HCT116 (cell line): ENCODE data around the gene SLC2A1. TPM values are rescaled to one million over a fixed set of nuclear protein-coding genes. Genes with fewer than 3 reads are reported as not detected.

Source experiments
- ATAC-seq: fragments of 200-7000 bp; cut with Tn5 transposase; 2 replicates; pipeline ENCODE4 v1.9.1; 2020; ENCODE audit warnings: mild to moderate bottlenecking, moderate library complexity
- Bru-seq: library from RNA; stranded (reverse); fragments of 400-500 nt; gene quantifications from one replicate; lab custom pipeline; 2021; lab: Mats Ljungman, UMichigan
- BruChase-seq, 2 experiments: library from RNA; stranded (reverse); fragments of 400-500 nt; gene quantifications; one replicate each; lab custom pipeline; 2021; lab: Mats Ljungman, UMichigan
- BruUV-seq: library from RNA; stranded (reverse); fragments of 400-500 nt; replicated peaks from 2 replicates; lab custom pipeline; 2021; lab: Mats Ljungman, UMichigan
- CTCF ChIA-PET: fragments of 300-600 bp; sonication (Branson Sonifier 250); formaldehyde crosslinking; loops from one replicate; lab custom pipeline; 2021; ENCODE audit warnings: antibody characterized with exemption; lab: Charles Lee
- POLR2A ChIA-PET: fragments of 300-600, 350-600 bp; sonication (Branson Sonifier 250); formaldehyde crosslinking; loops from one replicate; lab custom pipeline; 2021; ENCODE audit warnings: antibody characterized with exemption; lab: Charles Lee
- RAD21 ChIA-PET, 2 experiments: fragments of 300-600 bp; sonication (Branson Sonifier 250); formaldehyde crosslinking; loops; one replicate each; lab custom pipeline; 2023; ENCODE audit warnings: low total read pairs in 2 of 2; ENCODE audit not compliant: uncharacterized antibody in 2 of 2, unreplicated experiment in 2 of 2, low non-redundant PET in 1 of 2; lab: Charles Lee
- DNase-seq: peaks from one replicate; pipeline ENCODE4 v3.0.0-alpha.2; 2010; ENCODE audit warnings: low read depth, low spot score
- H2AFZ ChIP-seq: fragments of 200-600 bp; shearing (Covaris generic), sonication (generic); 2 replicates; pipeline ENCODE4 v1.6.1; 2017; ENCODE audit warnings: low read depth, mixed run types, mixed read lengths, antibody characterized with exemption, low read length; ENCODE audit not compliant: poor library complexity, severe bottlenecking
- H3K27ac ChIP-seq: 2 replicates; pipeline ENCODE4 v1.5.1; 2012; ENCODE audit warnings: low read depth, low read length
- H3K27me3 ChIP-seq: fragments of 200-600 bp; sonication (generic); 2 replicates; pipeline ENCODE4 v1.6.1; 2016; ENCODE audit warnings: mixed run types, low read length, mixed read lengths; ENCODE audit not compliant: insufficient read depth
- H3K36me3 ChIP-seq, 2 experiments: fragments of 200-500 bp in 1 of 2; fragments of 200-600 bp in 1 of 2; sonication (Bioruptor generic) in 1 of 2; sonication (generic) in 1 of 2; 2 replicates each; pipeline versions ENCODE4 v1.5.1 to v1.6.1; 2014 to 2016; ENCODE audit warnings: low read length in 2 of 2, inconsistent platforms in 1 of 2, mixed read lengths in 1 of 2, mixed run types in 1 of 2; ENCODE audit not compliant: insufficient read depth in 2 of 2, control insufficient read depth in 1 of 2
- H3K4me1 ChIP-seq, 2 experiments: fragments of 200-600 bp in 1 of 2; sonication (generic) in 1 of 2; 2 replicates each; pipeline versions ENCODE4 v1.5.1 to v1.6.1; 2012 to 2017; ENCODE audit warnings: low read length in 2 of 2, inconsistent platforms in 1 of 2, mild to moderate bottlenecking in 1 of 2, mixed read lengths in 1 of 2, mixed run types in 1 of 2, moderate library complexity in 1 of 2; ENCODE audit not compliant: insufficient read depth in 2 of 2, control insufficient read depth in 1 of 2
- H3K4me2 ChIP-seq: fragments of 200-600 bp; sonication (generic); 2 replicates; pipeline ENCODE4 v1.6.1; 2017; ENCODE audit warnings: mixed run types, low read length, mixed read lengths
- H3K4me3 ChIP-seq, 2 experiments: fragments of 200-600 bp in 1 of 2; sonication (generic) in 1 of 2; replicated peaks in 1 of 2; 2 replicates each; pipeline ENCODE4 v1.5.1; 2011 to 2016; ENCODE audit warnings: low read length in 2 of 2, control low read depth in 1 of 2, low read depth in 1 of 2, mild to moderate bottlenecking in 1 of 2, mixed read lengths in 1 of 2, mixed run types in 1 of 2
- H3K79me2 ChIP-seq: fragments of 200-600 bp; sonication (generic); 2 replicates; pipeline ENCODE4 v1.6.1; 2017; ENCODE audit warnings: mild to moderate bottlenecking, mixed run types, low read length, moderate library complexity, mixed read lengths; ENCODE audit not compliant: insufficient read depth
- H3K9ac ChIP-seq: fragments of 200-600 bp; sonication (generic); 2 replicates; pipeline ENCODE4 v1.6.1; 2016; ENCODE audit warnings: low read length, mixed read lengths
- H3K9me2 ChIP-seq: fragments of 200-600 bp; sonication (generic), shearing (Covaris generic); 2 replicates; pipeline ENCODE4 v1.6.1; 2017; ENCODE audit warnings: mixed run types, mild to moderate bottlenecking, moderate library complexity; ENCODE audit not compliant: insufficient read depth
- H3K9me3 ChIP-seq, 2 experiments: fragments of 200-500 bp in 1 of 2; fragments of 200-600 bp in 1 of 2; sonication (Bioruptor generic) in 1 of 2; sonication (generic) in 1 of 2; 2 replicates each; pipeline ENCODE4 v1.6.1; 2014 to 2017; ENCODE audit warnings: low read length in 2 of 2, mixed read lengths in 2 of 2, inconsistent platforms in 1 of 2, low read depth in 1 of 2, mild to moderate bottlenecking in 1 of 2, mixed run types in 1 of 2, moderate library complexity in 1 of 2; ENCODE audit not compliant: control insufficient read depth in 1 of 2, insufficient read depth in 1 of 2
- H4K20me1 ChIP-seq: fragments of 200-600 bp; sonication (generic), shearing (Covaris generic); 2 replicates; pipeline ENCODE4 v1.6.1; 2017; ENCODE audit warnings: mixed run types, mild to moderate bottlenecking, moderate library complexity; ENCODE audit not compliant: insufficient read depth
- ATF3 ChIP-seq: IDR thresholded peaks from 2 replicates; pipeline ENCODE4 v1.6.1; 2012
- CBX3 ChIP-seq: IDR thresholded peaks from 2 replicates; pipeline ENCODE4 v1.6.1; 2012; ENCODE audit warnings: low read depth
- CTCF ChIP-seq, 3 experiments: fragments of 200-600 bp in 1 of 3; sonication (generic) in 1 of 3; IDR thresholded peaks in 2 of 3; conservative IDR thresholded peaks in 1 of 3; 2 replicates each; pipeline ENCODE4 v1.5.1; 2012 to 2017; ENCODE audit warnings: low read depth in 2 of 3, low read length in 2 of 3, antibody characterized with exemption in 1 of 3, borderline replicate concordance in 1 of 3, control low read depth in 1 of 3, mild to moderate bottlenecking in 1 of 3, mixed read lengths in 1 of 3, mixed run types in 1 of 3, moderate library complexity in 1 of 3; ENCODE audit not compliant: insufficient read depth in 1 of 3
- EGR1 ChIP-seq: IDR thresholded peaks from 2 replicates; pipeline ENCODE4 v1.6.1; 2012; ENCODE audit warnings: low read depth
- FOSL1 ChIP-seq: IDR thresholded peaks from 2 replicates; pipeline ENCODE4 v1.6.1; 2012; ENCODE audit warnings: low read depth
- POLR2AphosphoS5 ChIP-seq: IDR thresholded peaks from 2 replicates; pipeline ENCODE4 v1.6.1; 2011; ENCODE audit warnings: mild to moderate bottlenecking, low read depth, low read length, moderate library complexity
- RAD21 ChIP-seq: IDR thresholded peaks from 2 replicates; pipeline ENCODE4 v1.6.1; 2012; ENCODE audit warnings: low read depth, mild to moderate bottlenecking
- REST ChIP-seq: IDR thresholded peaks from 2 replicates; pipeline ENCODE4 v1.6.1; 2012; ENCODE audit warnings: low read depth
- SIN3A ChIP-seq: IDR thresholded peaks from 2 replicates; pipeline ENCODE4 v1.6.1; 2012; ENCODE audit warnings: low read depth
- SP1 ChIP-seq: IDR thresholded peaks from 2 replicates; pipeline ENCODE4 v1.6.1; 2012; ENCODE audit warnings: low read depth
- SRF ChIP-seq: IDR thresholded peaks from 2 replicates; pipeline ENCODE4 v1.6.1; 2012; ENCODE audit warnings: low read depth
- TCF7L2 ChIP-seq: IDR thresholded peaks from 2 replicates; pipeline ENCODE4 v1.7.0; 2011; ENCODE audit warnings: borderline replicate concordance, inconsistent platforms; ENCODE audit not compliant: insufficient read depth, insufficient read length; ENCODE audit errors: extremely low read depth
- ZBTB33 ChIP-seq: IDR thresholded peaks from 2 replicates; pipeline ENCODE4 v1.6.1; 2011; ENCODE audit warnings: mild to moderate bottlenecking, low read length, moderate library complexity; ENCODE audit not compliant: insufficient replicate concordance; ENCODE audit errors: extremely low read depth
- ZFX ChIP-seq: fragments of 450-650 bp; IDR thresholded peaks from 2 replicates; pipeline ENCODE4 v1.6.1; 2017
- ZNF274 ChIP-seq: fragments of 200-500 bp; sonication (Bioruptor generic); IDR thresholded peaks from 2 replicates; pipeline ENCODE4 v1.6.1; 2014; ENCODE audit warnings: mild to moderate bottlenecking, low read depth, low read length, inconsistent platforms
- intact Hi-C: fragments of 100-400 bp; cut with micrococcal nuclease; formaldehyde crosslinking; loops from 2 replicates; pipeline ENCODE4 v1.10.0; 2022
- long read RNA-seq: library from polyadenylated mRNA; unstranded; transcript quantifications from one replicate; pipeline ENCODE4 v2.0.0, GENCODE V29; 2021; ENCODE audit not compliant: unreplicated experiment
- polyA plus RNA-seq: library from polyadenylated mRNA; unstranded; fragments of >200 nt; gene quantifications from 2 replicates; pipeline ENCODE4 v1.2.1, GENCODE V29; 2012; ENCODE audit warnings: missing spikeins
- total RNA-seq: library from RNA; stranded (reverse); gene quantifications from one replicate; pipeline ENCODE4 v1.2.1, GENCODE V29; 2021; ENCODE audit not compliant: unreplicated experiment

The SLC2A1 gene
- total RNA-seq (248 TPM), Bru-seq, nascent RNA (percentile 88 among the genes with signal in this experiment), BruChase-seq, experiment 1, labeled RNA remaining after a 6-hour chase (percentile 89 among the genes with signal in this experiment), BruChase-seq, experiment 2, labeled RNA remaining after a 2-hour chase (percentile 90 among the genes with signal in this experiment)
- 419 and 518 TPM in 2 replicates for polyA plus RNA-seq
- long read RNA-seq, transcript SLC2A1-203 (10 exons, 3,670 nt), result major isoform, 196 of 534 reads
- long read RNA-seq, partial matches to known transcripts, result 293 of 534 reads
- long read RNA-seq, other reads (novel, unspliced or antisense), result 45 of 534 reads

DNA sequence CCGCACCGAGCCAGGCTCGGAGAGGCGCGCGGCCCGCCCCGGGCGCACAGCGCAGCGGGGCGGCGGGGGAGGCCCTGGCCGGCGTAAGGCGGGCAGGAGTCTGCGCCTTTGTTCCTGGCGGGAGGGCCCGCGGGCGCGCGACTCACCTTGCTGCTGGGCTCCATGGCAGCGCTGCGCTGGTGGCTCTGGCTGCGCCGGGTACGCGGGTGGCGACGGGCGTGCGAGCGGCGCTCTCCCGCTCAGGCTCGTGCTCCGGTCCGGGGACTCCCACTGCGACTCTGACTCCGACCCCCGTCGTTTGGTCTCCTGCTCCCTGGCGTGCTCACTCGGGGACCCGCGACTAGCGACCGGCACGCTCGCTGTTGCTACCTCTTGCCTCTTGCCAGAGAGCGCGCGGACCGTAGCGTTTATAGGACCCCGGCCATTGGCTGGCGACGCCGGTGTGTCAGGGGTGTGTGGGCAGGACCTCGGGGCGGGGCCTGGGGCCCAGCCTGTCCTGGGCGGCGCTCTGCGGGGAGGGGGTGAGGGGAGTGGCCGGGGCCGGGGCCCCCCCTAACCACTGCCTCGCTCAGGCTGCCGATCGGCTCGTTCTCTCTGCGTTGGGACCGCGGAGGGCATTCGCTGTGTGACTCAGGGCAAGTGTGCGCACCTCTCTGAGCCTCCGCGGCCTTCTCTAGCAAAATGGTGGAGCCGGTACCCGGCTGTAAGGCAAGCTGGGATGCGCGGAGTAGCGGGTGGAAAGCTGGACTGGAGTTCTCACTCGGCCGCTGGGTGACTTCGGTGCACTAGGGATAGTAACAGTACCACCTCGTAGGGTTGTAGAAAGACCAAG is at the start of gene SLC2A1:
TSS of gene SLC2A1 (minus strand) at position 381 of the 832 bp plus-strand sequence. CDS start at position 164, 217 bp downstream.
- H3K9ac ChIP-seq, result peak within 1 kb of the TSS; percentile 94
- ChIA-PET CTCF (interaction anchor here (1.7 kb wide), 1 partner anchor 36 kb away, joined by 7 read pairs; no protein-coding TSS in a partner anchor), RAD21 (no interaction called here), POLR2A (interaction anchor here (0.8 to 1.3 kb wide), 4 partner anchors 10 to 21 kb away, joined by 3 to 6 read pairs (median 4); no protein-coding TSS in a partner anchor)
- peak within 1 kb of the TSS; percentile 89 for H3K4me3 ChIP-seq
- no peaks in the 10 kb centered on the region for H3K9me2 ChIP-seq
- peak within 1 kb of the TSS; percentile 86 for H3K27ac ChIP-seq
- peaks cover 0 to 9% of the 10 kb centered on the region in 2 experiments; a peak in 3 of 4 replicates for H3K36me3 ChIP-seq
- intact Hi-C loops, result no loop called here
- H3K79me2 ChIP-seq, result peaks cover 63% of the 10 kb centered on the region
- peak; percentile 89 for DNase-seq
- BruUV-seq, result no TSS peak
- H3K4me2 ChIP-seq, result peak within 1 kb of the TSS; percentile 88
- H2AFZ ChIP-seq, result no peak within 1 kb of the TSS
- H3K27me3 ChIP-seq, result no peaks in the 10 kb centered on the region
- no peaks in the 10 kb centered on the region for H3K9me3 ChIP-seq
- peak; percentile 88 for ATAC-seq
- peaks cover 52 to 80% of the 10 kb centered on the region in 2 experiments for H3K4me1 ChIP-seq
- H4K20me1 ChIP-seq, result peaks cover 17% of the 10 kb centered on the region; the same call in 1 of the 2 replicates
- TF ChIP-seq ZNF274 (no peak), REST (no peak), SRF (no peak), CBX3 (peak; percentile 24; the same call in 1 of the 2 replicates), EGR1 (0 out of 2 replicates have a peak, but pooled peaks have one; percentile 43), FOSL1 (no peak), ZBTB33 (no peak), RAD21 (peak; percentile 21; the same call in 1 of the 2 replicates), TCF7L2 (peak; percentile 68), SP1 (peak; percentile 70), CTCF (IDR thresholded peaks at IDR 0.05 in 2 of 3, conservative IDR thresholded peaks at IDR 0.05 in 1 of 3; ENCODE audit: borderline replicate concordance in 1 of 3, insufficient read depth in 1 of 3, low read depth in 2 of 3, low read length in 2 of 3) (no peak), ZFX (peak; percentile 49; the same call in 1 of the 2 replicates), SIN3A (peak; percentile 95), ATF3 (no peak), POLR2AphosphoS5 (peak; percentile 97)
